Karpas-422 (cell line): Measurements from ENCODE around the gene GUCY1A2. TPM values are rescaled to one million over a fixed set of nuclear protein-coding genes. Genes with fewer than 3 reads are reported as not detected.

Source experiments
- DNase-seq: peaks from one replicate; pipeline ENCODE4 v3.0.0-alpha.2; 2015
- H2AFZ ChIP-seq: fragments of 200-600 bp; sonication (generic); 2 replicates; pipeline ENCODE4 v1.6.1; 2014; ENCODE audit warnings: antibody characterized with exemption, low read length, mixed read lengths
- H3K27ac ChIP-seq: fragments of 200-600 bp; sonication (generic); 2 replicates; pipeline ENCODE4 v1.5.1; 2014; ENCODE audit warnings: mild to moderate bottlenecking, low read length, moderate library complexity
- H3K27me3 ChIP-seq: fragments of 200-600 bp; sonication (generic); 2 replicates; pipeline ENCODE4 v1.6.1; 2014; ENCODE audit warnings: low read length, mixed read lengths
- H3K36me3 ChIP-seq: fragments of 200-600 bp; sonication (generic); 2 replicates; pipeline ENCODE4 v1.6.1; 2014; ENCODE audit warnings: low read length, mixed read lengths; ENCODE audit not compliant: insufficient read depth
- H3K4me1 ChIP-seq: fragments of 200-600 bp; sonication (generic); 2 replicates; pipeline ENCODE4 v1.6.1; 2014; ENCODE audit warnings: mild to moderate bottlenecking, low read length, mixed read lengths
- H3K4me2 ChIP-seq: fragments of 200-600 bp; sonication (generic); 2 replicates; pipeline ENCODE4 v1.6.1; 2014; ENCODE audit warnings: low read length, low read depth, mild to moderate bottlenecking; ENCODE audit not compliant: poor library complexity, severe bottlenecking
- H3K4me3 ChIP-seq: fragments of 200-600 bp; sonication (generic); 2 replicates; pipeline ENCODE4 v1.5.1; 2014; ENCODE audit warnings: mild to moderate bottlenecking, antibody characterized with exemption, low read length, mixed read lengths
- H3K79me2 ChIP-seq: fragments of 200-600 bp; sonication (generic); 2 replicates; pipeline ENCODE4 v1.6.1; 2014; ENCODE audit warnings: mild to moderate bottlenecking, low read length, mixed read lengths
- H3K9ac ChIP-seq: fragments of 200-600 bp; sonication (generic); 2 replicates; pipeline ENCODE4 v1.6.0; 2014; ENCODE audit warnings: low read length
- H3K9me2 ChIP-seq: fragments of 200-600 bp; sonication (generic), shearing (Covaris generic); replicated peaks from 2 replicates; pipeline ENCODE4 v1.6.0; 2014; ENCODE audit warnings: mild to moderate bottlenecking, low read length, moderate library complexity; ENCODE audit not compliant: insufficient read depth
- H3K9me3 ChIP-seq: fragments of 300-700, 200-600 bp; sonication (generic); 2 replicates; pipeline ENCODE4 v1.6.1; 2014; ENCODE audit warnings: low read length, mixed read lengths
- H4K20me1 ChIP-seq: fragments of 200-600 bp; sonication (generic); 2 replicates; pipeline ENCODE4 v1.6.1; 2014; ENCODE audit warnings: mild to moderate bottlenecking, antibody characterized with exemption, low read length, low read depth; ENCODE audit not compliant: insufficient read depth
- total RNA-seq: library from RNA; depleted of rRNA; stranded (reverse); fragments of >200 nt; shearing (Covaris generic); gene quantifications from 2 replicates; pipeline ENCODE4 v1.2.3, GENCODE V29; 2014; ENCODE audit warnings: low replicate concordance

The GUCY1A2 gene
- total RNA-seq, 1 experiment from 2014 or later = 0.04 TPM

- H3K27ac ChIP-seq = no peak overlapping the region
- H3K4me3 ChIP-seq = no peak overlapping the region
Measured at GRCh38 chr11:106971864-106972263, 46.4 kb downstream of the GUCY1A2 start.

DNA sequence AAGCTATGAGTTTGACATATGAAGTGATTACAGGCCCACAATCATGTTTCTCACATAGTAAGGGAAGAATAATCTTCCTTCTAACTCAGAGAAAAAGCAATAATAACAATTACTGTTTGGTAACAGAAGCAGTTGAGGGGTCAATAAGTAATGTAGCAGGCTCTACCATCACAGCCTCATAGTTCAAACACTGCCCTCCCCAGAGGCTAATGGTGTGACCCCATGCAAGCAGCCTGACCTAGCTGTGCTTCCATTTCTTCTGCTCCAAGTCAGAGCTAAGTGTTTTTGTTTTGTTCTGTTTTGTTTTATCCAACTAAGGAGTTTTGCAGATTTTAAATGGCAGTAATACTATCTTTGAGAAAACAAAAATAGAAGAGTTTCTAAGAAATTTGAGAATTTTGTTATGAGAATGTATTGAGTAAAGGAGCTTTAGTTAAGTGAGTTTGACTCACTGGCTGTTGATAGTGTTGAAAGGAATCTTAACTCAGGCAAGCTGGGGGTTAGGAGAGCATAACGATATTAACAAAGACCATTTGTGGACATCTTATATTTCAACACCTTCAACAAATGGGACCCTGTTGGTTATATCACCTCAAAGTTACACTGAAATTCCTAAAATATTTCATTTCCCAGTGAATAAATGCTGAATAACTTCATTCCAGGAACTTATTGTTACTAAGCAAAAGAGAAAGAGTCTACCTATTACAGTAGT is 48.5 kb downstream of the GUCY1A2 start:
- Histone ChIP-seq H3K4me1 (no peaks in the 10 kb centered on the region), H2AFZ (no peak overlapping the region), H3K36me3 (no peaks in the 10 kb centered on the region), H3K9ac (no peak overlapping the region), H3K79me2 (no peaks in the 10 kb centered on the region), H3K9me3 (no peaks in the 10 kb centered on the region), H3K27ac (no peak overlapping the region), H3K9me2 (no peaks in the 10 kb centered on the region), H3K4me2 (no peak overlapping the region), H3K27me3 (no peaks in the 10 kb centered on the region), H3K4me3 (no peak overlapping the region), H4K20me1 (no peaks in the 10 kb centered on the region)
- no peak for DNase-seq

More at GRCh38 chr11:106971864-106972263, 46.4 kb downstream of the GUCY1A2 start:
- Histone ChIP-seq H3K4me1 (no peaks in the 10 kb centered on the region), H3K4me2 (no peak overlapping the region), H3K9ac (no peak overlapping the region), H2AFZ (no peak overlapping the region), H4K20me1 (no peaks in the 10 kb centered on the region), H3K9me2 (no peaks in the 10 kb centered on the region), H3K79me2 (no peaks in the 10 kb centered on the region), H3K36me3 (no peaks in the 10 kb centered on the region), H3K27me3 (no peaks in the 10 kb centered on the region), H3K9me3 (no peaks in the 10 kb centered on the region)
- no peak for DNase-seq

DNA sequence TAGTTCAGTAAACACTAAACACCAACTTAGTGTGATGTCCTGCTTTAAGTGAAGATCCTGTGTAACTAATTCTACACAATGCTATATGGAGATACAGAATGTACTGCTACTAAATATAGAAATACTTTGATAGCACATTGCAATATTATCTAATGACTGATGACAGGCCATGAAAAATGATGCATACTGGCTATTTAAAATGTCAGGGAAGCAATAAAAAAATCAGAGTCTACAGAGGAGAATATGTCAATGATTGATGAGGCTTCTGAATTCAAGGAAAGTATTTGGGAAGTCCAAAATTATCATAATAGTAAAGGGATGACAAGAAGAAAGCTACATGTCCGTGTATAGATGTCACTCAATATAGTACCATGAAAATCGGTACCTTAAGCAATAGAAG is 55.3 kb downstream of the GUCY1A2 start:
- no peak overlapping the region for H3K9ac ChIP-seq
- H3K27me3 ChIP-seq = no peaks in the 10 kb centered on the region
- H2AFZ ChIP-seq = no peak overlapping the region
- H3K36me3 ChIP-seq = no peaks in the 10 kb centered on the region
- no peaks in the 10 kb centered on the region for H4K20me1 ChIP-seq
- no peak overlapping the region for H3K27ac ChIP-seq
- no peaks in the 10 kb centered on the region for H3K79me2 ChIP-seq
- no peaks in the 10 kb centered on the region for H3K9me3 ChIP-seq
- H3K4me3 ChIP-seq = no peak overlapping the region
- DNase-seq = no peak
- no peaks in the 10 kb centered on the region for H3K9me2 ChIP-seq
- no peaks in the 10 kb centered on the region for H3K4me1 ChIP-seq
- no peak overlapping the region for H3K4me2 ChIP-seq

- Histone ChIP-seq H3K9me2 (no peaks in the 10 kb centered on the region), H3K4me1 (no peaks in the 10 kb centered on the region), H3K4me3 (no peak overlapping the region), H2AFZ (no peak overlapping the region), H3K79me2 (no peaks in the 10 kb centered on the region), H3K9ac (no peak overlapping the region), H3K4me2 (no peak overlapping the region), H3K36me3 (no peaks in the 10 kb centered on the region), H3K27ac (no peak overlapping the region), H3K27me3 (no peaks in the 10 kb centered on the region), H4K20me1 (no peaks in the 10 kb centered on the region), H3K9me3 (no peaks in the 10 kb centered on the region)
- no peak for DNase-seq
Measured at GRCh38 chr11:106961518-106961917, 56.8 kb downstream of the GUCY1A2 start.

- H4K20me1 ChIP-seq = no peaks in the 10 kb centered on the region
Measured at GRCh38 chr11:106961048-106961447, 57.2 kb downstream of the GUCY1A2 start.

DNA sequence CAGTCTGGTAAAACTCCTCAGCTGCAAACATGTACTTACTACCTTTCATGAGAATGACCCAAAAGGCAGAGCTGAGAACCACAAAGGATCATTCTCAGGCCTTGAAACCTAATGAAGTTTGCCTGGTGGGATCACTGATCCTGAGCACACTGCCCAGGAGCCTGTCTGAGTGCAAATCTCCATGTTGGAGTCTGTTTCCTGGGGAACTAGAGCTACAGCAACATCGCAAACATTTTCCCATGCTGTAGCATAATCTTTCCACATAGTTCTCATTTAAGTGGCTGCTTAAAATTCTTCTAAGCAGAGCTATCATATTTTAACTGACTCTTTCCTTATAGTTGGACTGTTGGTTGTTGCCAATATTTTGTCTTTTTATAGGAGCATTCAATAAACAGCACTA is 58.5 kb downstream of the GUCY1A2 start:
- Histone ChIP-seq H3K4me2 (no peak overlapping the region), H3K9ac (no peak overlapping the region), H3K27ac (no peak overlapping the region), H3K36me3 (no peaks in the 10 kb centered on the region), H3K27me3 (no peaks in the 10 kb centered on the region), H3K4me3 (no peak overlapping the region), H3K79me2 (no peaks in the 10 kb centered on the region), H3K4me1 (no peaks in the 10 kb centered on the region), H3K9me3 (no peaks in the 10 kb centered on the region), H2AFZ (no peak overlapping the region), H3K9me2 (no peaks in the 10 kb centered on the region), H4K20me1 (no peaks in the 10 kb centered on the region)
- DNase-seq = no peak

More at GRCh38 chr11:106961048-106961447, 57.2 kb downstream of the GUCY1A2 start:
- Histone ChIP-seq H3K9me2 (no peaks in the 10 kb centered on the region), H3K4me2 (no peak overlapping the region), H3K36me3 (no peaks in the 10 kb centered on the region), H3K9me3 (no peaks in the 10 kb centered on the region), H3K79me2 (no peaks in the 10 kb centered on the region), H3K27ac (no peak overlapping the region), H3K4me3 (no peak overlapping the region), H3K27me3 (no peaks in the 10 kb centered on the region), H3K4me1 (no peaks in the 10 kb centered on the region), H3K9ac (no peak overlapping the region), H2AFZ (no peak overlapping the region)
- DNase-seq = no peak

GRCh38 chr11:106959386-106959785 is 58.9 kb downstream of the GUCY1A2 start:
- Histone ChIP-seq H3K9ac (no peak overlapping the region), H3K9me2 (no peaks in the 10 kb centered on the region), H3K4me3 (no peak overlapping the region), H4K20me1 (no peaks in the 10 kb centered on the region), H3K27ac (no peak overlapping the region), H3K27me3 (no peaks in the 10 kb centered on the region), H3K4me1 (no peaks in the 10 kb centered on the region), H3K36me3 (no peaks in the 10 kb centered on the region), H3K9me3 (no peaks in the 10 kb centered on the region), H3K79me2 (no peaks in the 10 kb centered on the region), H3K4me2 (no peak overlapping the region), H2AFZ (no peak overlapping the region)
- DNase-seq = no peak

DNA sequence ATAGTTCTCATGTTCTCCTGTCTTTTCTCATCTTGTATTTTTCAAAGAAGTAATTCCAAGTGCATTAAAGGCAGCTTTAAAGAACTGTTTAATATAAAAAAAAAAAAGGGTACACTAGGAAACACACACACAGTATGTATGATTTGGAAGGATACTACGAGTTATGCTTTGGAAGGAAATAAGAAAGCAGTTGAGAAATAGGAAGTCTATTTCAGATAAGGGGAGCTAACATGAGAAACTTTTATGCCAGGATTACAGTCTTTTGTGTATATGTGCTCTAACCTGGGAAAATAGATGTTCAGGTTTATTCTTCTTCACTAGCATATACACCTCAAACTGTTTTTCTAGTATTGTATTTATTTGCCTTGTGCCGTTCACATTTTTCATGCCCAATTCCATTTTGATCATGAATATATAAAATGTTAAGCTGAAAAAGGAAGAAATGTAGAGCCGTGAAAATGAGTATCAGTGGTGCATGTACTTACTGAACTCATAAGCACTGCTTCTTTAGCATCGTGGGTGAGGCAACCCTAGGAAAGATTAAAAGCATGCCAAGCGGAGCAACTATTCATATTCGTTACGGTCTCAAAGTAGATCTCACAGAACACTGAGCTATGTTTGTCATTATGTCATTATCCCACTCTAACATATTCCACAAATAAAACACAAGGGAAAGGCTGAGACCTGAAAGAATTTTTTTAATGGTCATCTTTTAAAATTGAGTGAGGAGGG is 59.6 kb downstream of the GUCY1A2 start:
- Histone ChIP-seq H3K79me2 (no peaks in the 10 kb centered on the region), H3K9me3 (no peaks in the 10 kb centered on the region), H3K4me3 (no peak overlapping the region), H3K9me2 (no peaks in the 10 kb centered on the region), H3K27ac (no peak overlapping the region), H2AFZ (no peak overlapping the region), H3K9ac (no peak overlapping the region), H3K36me3 (no peaks in the 10 kb centered on the region), H3K4me1 (no peaks in the 10 kb centered on the region), H3K27me3 (no peaks in the 10 kb centered on the region), H3K4me2 (no peak overlapping the region), H4K20me1 (no peaks in the 10 kb centered on the region)
- DNase-seq = no peak
